Measurements from ENCODE around the gene SLC4A5. TPM values are rescaled to one million over a fixed set of nuclear protein-coding genes. Genes with fewer than 3 reads are reported as not detected.

Gene SLC4A5
- total RNA-seq, 4 donors from 2014 or later, result 2.2 to 8.7 (median 5.1) TPM

DNA sequence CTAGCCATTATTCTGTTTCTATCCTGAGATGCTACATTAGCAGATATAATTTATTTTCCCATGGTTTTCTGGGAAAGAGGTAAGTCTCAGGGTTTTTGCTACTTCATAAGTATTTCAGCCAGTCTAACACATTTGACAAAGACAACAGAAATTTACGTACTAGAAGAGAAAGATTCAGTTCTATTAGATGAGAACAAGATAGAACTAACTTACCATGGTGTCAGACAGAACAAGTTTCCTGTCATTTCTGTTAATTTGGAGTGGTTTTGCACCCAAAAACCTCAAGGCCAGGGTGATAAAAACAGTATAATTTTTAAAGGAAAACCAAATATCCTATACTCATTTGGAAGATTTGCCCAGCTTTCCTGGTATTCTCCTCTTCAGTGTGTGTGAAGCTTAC is 15.6 kb downstream of the SLC4A5 start:
- TF ChIP-seq, protein P1, sequence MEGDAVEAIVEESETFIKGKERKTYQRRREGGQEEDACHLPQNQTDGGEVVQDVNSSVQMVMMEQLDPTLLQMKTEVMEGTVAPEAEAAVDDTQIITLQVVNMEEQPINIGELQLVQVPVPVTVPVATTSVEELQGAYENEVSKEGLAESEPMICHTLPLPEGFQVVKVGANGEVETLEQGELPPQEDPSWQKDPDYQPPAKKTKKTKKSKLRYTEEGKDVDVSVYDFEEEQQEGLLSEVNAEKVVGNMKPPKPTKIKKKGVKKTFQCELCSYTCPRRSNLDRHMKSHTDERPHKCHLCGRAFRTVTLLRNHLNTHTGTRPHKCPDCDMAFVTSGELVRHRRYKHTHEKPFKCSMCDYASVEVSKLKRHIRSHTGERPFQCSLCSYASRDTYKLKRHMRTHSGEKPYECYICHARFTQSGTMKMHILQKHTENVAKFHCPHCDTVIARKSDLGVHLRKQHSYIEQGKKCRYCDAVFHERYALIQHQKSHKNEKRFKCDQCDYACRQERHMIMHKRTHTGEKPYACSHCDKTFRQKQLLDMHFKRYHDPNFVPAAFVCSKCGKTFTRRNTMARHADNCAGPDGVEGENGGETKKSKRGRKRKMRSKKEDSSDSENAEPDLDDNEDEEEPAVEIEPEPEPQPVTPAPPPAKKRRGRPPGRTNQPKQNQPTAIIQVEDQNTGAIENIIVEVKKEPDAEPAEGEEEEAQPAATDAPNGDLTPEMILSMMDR (IDR thresholded peaks at IDR 0.05; ENCODE audit: low read depth), result no peak

DNA sequence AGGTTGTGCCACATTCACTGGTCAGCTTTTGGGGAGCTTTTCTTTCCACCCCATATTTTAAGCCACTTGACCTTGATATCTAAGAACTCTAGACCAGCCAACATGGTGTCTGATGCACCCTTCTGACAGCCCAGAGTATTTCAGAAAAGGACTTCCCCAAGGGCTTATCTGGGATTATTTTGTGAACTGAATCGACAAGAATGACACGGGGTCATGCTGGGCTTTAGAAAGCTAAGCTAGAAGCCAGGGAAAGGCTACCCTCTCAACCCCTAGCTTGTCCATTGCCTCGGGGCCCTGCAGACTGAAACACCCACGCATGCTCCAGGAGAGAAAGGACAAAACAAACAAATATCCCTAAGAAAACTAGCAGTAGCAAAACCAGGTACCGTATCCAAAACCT is 16.0 kb downstream of the SLC4A5 start:
- TF ChIP-seq, protein P1 (IDR thresholded peaks at IDR 0.05; ENCODE audit: low read depth), result no peak

DNA sequence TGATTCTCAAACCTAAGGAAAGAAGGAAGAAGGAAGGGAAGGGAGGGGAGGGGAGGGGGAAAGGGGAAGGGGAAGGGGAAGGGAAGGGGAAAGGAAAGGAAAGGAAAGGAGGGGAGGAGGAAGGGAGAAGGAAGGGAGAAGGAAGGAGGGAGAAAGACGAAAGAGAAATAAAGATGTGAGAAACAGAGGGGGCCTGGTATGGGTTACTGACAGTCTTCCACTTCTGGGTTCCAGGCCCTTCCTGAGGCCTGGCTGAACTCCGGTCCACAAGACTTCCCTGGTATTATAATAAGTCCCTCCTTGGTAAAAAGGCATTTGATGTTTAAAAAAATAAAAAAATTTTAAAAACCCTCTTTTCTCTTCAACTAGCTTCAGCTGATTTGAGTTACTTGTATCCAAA is 17.4 kb downstream of the SLC4A5 start:
- TF ChIP-seq, protein P1 (IDR thresholded peaks at IDR 0.05; ENCODE audit: low read depth), result no peak

DNA sequence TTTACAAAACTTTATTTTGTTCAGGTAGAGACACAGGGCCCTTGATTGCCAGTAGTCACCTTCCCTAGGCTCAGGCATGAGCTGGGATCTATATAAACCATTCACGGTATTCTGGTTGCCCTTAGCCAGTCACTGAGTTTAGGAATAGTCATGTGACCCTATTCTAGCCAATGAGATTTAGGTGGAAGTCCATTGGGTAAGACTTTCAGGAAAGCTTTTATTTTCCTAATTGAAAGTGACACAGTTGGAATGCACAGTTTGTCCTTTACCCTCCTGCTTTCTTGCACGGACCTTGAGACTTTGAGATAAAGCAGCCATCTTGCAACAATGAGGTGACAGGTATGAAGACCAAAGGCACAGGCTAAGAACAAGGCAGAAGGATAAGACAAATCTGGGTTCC is 21.5 kb downstream of the SLC4A5 start:
- TF ChIP-seq, protein P1 (IDR thresholded peaks at IDR 0.05; ENCODE audit: low read depth), result no peak

DNA sequence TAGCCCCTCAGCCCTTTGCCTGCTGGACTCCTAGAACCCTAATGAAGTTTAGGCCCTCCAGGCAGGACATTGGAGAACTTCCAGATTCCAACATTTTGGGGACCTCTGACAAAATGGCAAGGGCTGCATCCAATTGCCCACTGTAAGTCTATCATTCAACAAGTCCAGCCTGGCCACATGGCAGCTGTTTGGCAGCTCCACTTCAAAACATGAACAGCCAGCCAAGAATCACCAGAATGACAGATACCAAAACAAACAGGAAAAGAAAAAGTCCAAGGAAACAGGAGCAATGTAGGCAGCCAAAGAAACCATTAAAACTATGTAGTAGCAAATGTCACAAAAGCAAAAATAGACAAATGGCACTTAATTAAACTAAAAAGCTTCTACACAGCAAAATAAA is 25.5 kb downstream of the SLC4A5 start:
- TF ChIP-seq, protein P1 (IDR thresholded peaks at IDR 0.05; ENCODE audit: low read depth), result no peak

DNA sequence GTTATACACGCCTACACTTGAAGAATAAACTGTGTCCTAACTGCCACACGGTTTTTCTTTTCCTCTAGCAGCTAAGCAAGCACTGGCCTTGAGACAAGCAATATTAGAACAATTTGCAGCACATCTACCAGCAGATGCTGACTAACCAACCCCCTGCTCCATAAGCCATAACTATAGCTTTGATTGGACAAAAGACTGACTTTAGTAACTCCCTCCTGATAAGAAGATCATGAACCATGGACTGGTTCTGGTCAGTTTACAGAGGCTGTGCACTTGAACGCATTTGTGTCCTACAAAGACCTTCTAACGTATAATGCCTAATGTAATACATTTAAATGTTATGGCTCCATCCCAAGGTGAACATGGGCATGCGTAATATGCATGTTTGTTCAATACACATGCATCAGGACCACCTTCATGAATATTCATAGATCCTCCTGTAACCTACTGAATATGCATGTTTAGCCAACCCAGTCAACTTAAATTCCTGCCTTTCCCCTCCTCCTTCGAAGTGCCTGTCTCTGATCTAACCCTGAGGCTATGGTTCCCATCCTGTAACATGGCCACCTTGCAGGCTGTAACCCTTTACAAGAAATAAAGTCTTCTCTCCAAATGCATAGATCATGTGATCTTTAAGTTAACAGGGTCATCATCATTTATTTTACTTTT is 26.5 kb downstream of the SLC4A5 start:
- TF ChIP-seq, protein P1 (IDR thresholded peaks at IDR 0.05; ENCODE audit: low read depth), result no peak

DNA sequence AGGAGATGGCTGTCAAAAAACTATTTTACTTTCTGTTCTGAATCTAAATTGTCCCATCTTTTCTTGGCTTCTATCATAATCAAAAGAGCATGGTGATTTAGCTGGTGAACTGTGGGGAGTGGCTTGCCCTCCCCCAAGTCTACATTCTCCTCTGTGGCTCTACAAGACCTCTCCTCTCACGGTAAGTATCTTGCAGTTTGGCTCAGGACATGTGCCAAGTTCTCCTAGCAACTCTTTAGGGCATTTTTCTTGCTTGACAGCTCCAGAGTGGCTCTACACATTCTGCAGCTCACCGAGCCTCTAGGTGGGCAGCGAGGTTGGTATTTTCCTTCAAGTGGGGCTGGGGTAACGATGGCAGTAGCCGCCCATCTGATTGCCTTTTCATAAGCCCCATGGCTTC is 29.1 kb downstream of the SLC4A5 start:
- TF ChIP-seq, protein P1 (IDR thresholded peaks at IDR 0.05; ENCODE audit: low read depth), result no peak
